DND-41 (cell line): ENCODE data around the gene WAC.

ENCODE experiments used
- CTCF ChIP-seq: IDR thresholded peaks from 2 replicates; pipeline ENCODE4 v1.5.1; 2012; ENCODE audit warnings: borderline replicate concordance, low read length, moderate library complexity, mild to moderate bottlenecking; ENCODE audit not compliant: poor library complexity, severe bottlenecking; ENCODE audit errors: extremely low read depth
- EZH2 ChIP-seq: IDR thresholded peaks from 3 replicates; pipeline ENCODE4 v1.6.1; 2012; ENCODE audit warnings: borderline replicate concordance, low read depth, mild to moderate bottlenecking, moderate library complexity, low read length, inconsistent platforms; ENCODE audit not compliant: severe bottlenecking

- TF ChIP-seq CTCF (no peak), EZH2 (no peak)
Measured at GRCh38 chr10:28581916-28582315, 49.0 kb downstream of the WAC start.
